ENCODE results near the gene ARMH3. TPM values are rescaled to one million over a fixed set of nuclear protein-coding genes. Genes with fewer than 3 reads are reported as not detected.

The ARMH3 gene
- polyA plus RNA-seq, 1 experiment: 18.5 TPM

GRCh38 chr10:101797403-101798059, 258.4 kb downstream of the ARMH3 start:
- no peak for TF ChIP-seq CTCF (IDR thresholded peaks at IDR 0.05; ENCODE audit: insufficient read depth, low read depth, low read length)
- Histone ChIP-seq H3K36me3 (ENCODE audit: control insufficient read depth, insufficient read depth, low read length) (peaks cover 18% of the 10 kb centered on the region), H3K27me3 (ENCODE audit: control insufficient read depth, insufficient read depth, low read length) (no peaks in the 10 kb centered on the region), H3K4me3 (ENCODE audit: low read depth, low read length) (no peak overlapping the region)
- DNase-seq (ENCODE audit: low read depth): no peak
- ChIA-PET CTCF (interaction anchor here (1.4 to 3.6 kb wide), 3 partner anchors 14 to 583 kb away, joined by 3 to 21 read pairs (median 5); partner anchors contain the start of gene NPM3), POLR2A (no interaction called here)

Small RNA genes lying within 50 kb of the gene (small RNA-seq; reads per million reads assigned to genes)
- gene AL500527.1 (ENCODE audit: insufficient read length, low read depth, low replicate concordance): not detected
- not detected for gene AL500527.2 (ENCODE audit: insufficient read length, low read depth, low replicate concordance)
- gene RF00017 (ENCODE audit: insufficient read length, low read depth, low replicate concordance): not detected
- gene RF00019 (ENCODE audit: insufficient read length, low read depth, low replicate concordance): not detected

Other genes starting within 250 kb of the ARMH3 start
- 25.6 and 52.3 TPM in 2 replicates for gene OGA, start 237.7 kb downstream of the ARMH3 start, polyA plus RNA-seq (2011; rRNA removed)
- gene KCNIP2, start 212.4 kb downstream of the ARMH3 start, polyA plus RNA-seq (2011; rRNA removed): 0.38 and 0.43 TPM in 2 replicates
- gene HPS6, start 9.2 kb upstream of the ARMH3 start, polyA plus RNA-seq (2011; rRNA removed): 8.3 and 11.8 TPM in 2 replicates
- gene LDB1, start 64.2 kb upstream of the ARMH3 start, polyA plus RNA-seq (2011; rRNA removed): 85.3 and 115 TPM in 2 replicates
- gene PPRC1, start 76.9 kb upstream of the ARMH3 start, polyA plus RNA-seq (2011; rRNA removed): 11.0 and 17.3 TPM in 2 replicates
- 47.5 and 49.2 TPM in 2 replicates for gene NOLC1, start 96.2 kb upstream of the ARMH3 start, polyA plus RNA-seq (2011; rRNA removed)
- gene ELOVL3, start 170.1 kb upstream of the ARMH3 start, polyA plus RNA-seq (2011; rRNA removed): 0.34 and 0.43 TPM in 2 replicates
- gene PITX3, start 185.3 kb upstream of the ARMH3 start, polyA plus RNA-seq (2011; rRNA removed): not detected in 2 replicates
- gene GBF1, start 189.4 kb upstream of the ARMH3 start, polyA plus RNA-seq (2011; rRNA removed): 19.0 and 28.4 TPM in 2 replicates

Measured in BJ (cell line).